OCI-LY3 (cell line): ENCODE measurements around the gene DISP3.

Source experiments
- H2AFZ ChIP-seq: fragments of 200-600, 300-600 bp; shearing (Covaris generic); 2 replicates; pipeline ENCODE4 v1.6.0; 2014; ENCODE audit warnings: antibody characterized with exemption, low read depth, low read length
- H3K27ac ChIP-seq: fragments of 200-600, 300-600 bp; sonication (generic); 2 replicates; pipeline ENCODE4 v1.5.1; 2014; ENCODE audit warnings: mild to moderate bottlenecking, low read length, moderate library complexity, mixed read lengths
- H3K27me3 ChIP-seq: fragments of 200-600, 300-600 bp; sonication (generic); 2 replicates; pipeline ENCODE4 v1.6.1; 2014; ENCODE audit warnings: low read depth, low read length, mixed read lengths
- H3K36me3 ChIP-seq: fragments of 200-600, 300-600 bp; sonication (generic); replicated peaks from 2 replicates; pipeline ENCODE3; 2014; ENCODE audit warnings: low read depth, low read length, mixed read lengths
- H3K4me1 ChIP-seq: fragments of 300-600, 200-600 bp; sonication (generic); 2 replicates; pipeline ENCODE4 v1.6.1; 2014; ENCODE audit warnings: low read length, mixed read lengths
- H3K4me2 ChIP-seq: fragments of 200-600, 300-600 bp; sonication (generic); 2 replicates; pipeline ENCODE4 v1.6.1; 2014; ENCODE audit warnings: low read length, mixed read lengths
- H3K4me3 ChIP-seq: fragments of 300-600, 200-600 bp; sonication (generic); 2 replicates; pipeline ENCODE4 v1.5.1; 2014; ENCODE audit warnings: antibody characterized with exemption, mild to moderate bottlenecking, low read length, moderate library complexity
- H3K79me2 ChIP-seq: fragments of 300-600, 200-600 bp; shearing (Covaris generic); 2 replicates; pipeline ENCODE4 v1.6.1; 2014; ENCODE audit warnings: mild to moderate bottlenecking, low read length, mixed read lengths
- H3K9ac ChIP-seq: fragments of 300-600, 200-600 bp; shearing (Covaris generic); 2 replicates; pipeline ENCODE4 v1.6.0; 2014; ENCODE audit warnings: mild to moderate bottlenecking, low read length, moderate library complexity
- H3K9me3 ChIP-seq: fragments of 200-600, 300-600 bp; shearing (Covaris generic); 2 replicates; pipeline ENCODE4 v1.6.1; 2014; ENCODE audit warnings: low read length, mixed read lengths; ENCODE audit not compliant: insufficient read depth
- H4K20me1 ChIP-seq: fragments of 200-600, 300-600 bp; sonication (generic); 2 replicates; pipeline ENCODE4 v1.6.1; 2016; ENCODE audit warnings: low read length, mixed read lengths; ENCODE audit not compliant: insufficient read depth
- CTCF ChIP-seq: fragments of 200-600, 300-600 bp; sonication (generic); IDR thresholded peaks from 2 replicates; pipeline ENCODE4 v1.5.1; 2014; ENCODE audit warnings: antibody characterized with exemption, low read length, low read depth
- EZH2phosphoT487 ChIP-seq: fragments of 200-600 bp; shearing (Covaris generic); IDR thresholded peaks from 2 replicates; pipeline ENCODE4 v1.6.1; 2018; ENCODE audit warnings: antibody characterized with exemption, mixed run types, low read depth

The DISP3 gene

GRCh38 chr1:11486231-11487009 is 7.5 kb downstream of the DISP3 start:
- Histone ChIP-seq H3K9ac (no peak overlapping the region), H3K36me3 (no peaks in the 10 kb centered on the region), H3K4me3 (no peak overlapping the region), H2AFZ (no peak overlapping the region), H3K9me3 (no peaks in the 10 kb centered on the region), H3K4me1 (no peaks in the 10 kb centered on the region), H3K27me3 (no peaks in the 10 kb centered on the region), H3K4me2 (no peak overlapping the region), H3K27ac (no peak overlapping the region), H4K20me1 (no peaks in the 10 kb centered on the region), H3K79me2 (no peaks in the 10 kb centered on the region)
- TF ChIP-seq CTCF (no peak), EZH2phosphoT487 (no peak)

DNA sequence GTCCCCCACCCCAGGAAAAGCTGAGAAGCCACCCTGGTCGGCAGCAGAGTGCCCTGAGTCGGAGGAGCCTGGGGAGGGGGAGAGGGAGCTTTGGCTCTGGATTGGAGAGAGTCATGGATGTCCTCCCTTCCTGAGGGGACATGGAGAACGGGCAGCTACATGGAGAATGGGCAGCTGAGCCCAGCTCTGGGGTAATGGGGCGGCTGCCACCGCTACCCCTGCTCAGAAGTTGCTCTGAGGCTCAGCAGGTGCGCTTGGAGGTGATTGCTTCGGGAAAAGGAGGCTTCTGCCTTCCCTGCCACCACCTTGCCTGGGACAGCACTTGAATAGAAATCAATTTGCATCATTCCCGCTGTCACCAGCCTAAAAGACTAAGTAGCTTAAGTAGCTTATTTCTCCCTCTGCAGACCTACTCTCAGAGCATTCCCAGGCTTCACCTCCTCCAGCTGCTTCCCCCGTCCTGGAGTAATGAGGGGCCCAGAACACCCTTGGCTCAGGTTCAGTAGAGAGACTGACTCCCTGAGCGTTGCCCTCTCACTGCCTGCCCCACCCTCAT is 8.3 kb downstream of the DISP3 start:
- Histone ChIP-seq H3K9me3 (no peaks in the 10 kb centered on the region), H2AFZ (no peak overlapping the region), H3K4me3 (no peak overlapping the region), H3K27me3 (no peaks in the 10 kb centered on the region), H3K4me2 (no peak overlapping the region), H3K9ac (no peak overlapping the region), H4K20me1 (no peaks in the 10 kb centered on the region), H3K4me1 (no peaks in the 10 kb centered on the region), H3K36me3 (no peaks in the 10 kb centered on the region), H3K79me2 (no peaks in the 10 kb centered on the region), H3K27ac (no peak overlapping the region)
- no peak for TF ChIP-seq CTCF
- TF ChIP-seq EZH2phosphoT487 = no peak

DNA sequence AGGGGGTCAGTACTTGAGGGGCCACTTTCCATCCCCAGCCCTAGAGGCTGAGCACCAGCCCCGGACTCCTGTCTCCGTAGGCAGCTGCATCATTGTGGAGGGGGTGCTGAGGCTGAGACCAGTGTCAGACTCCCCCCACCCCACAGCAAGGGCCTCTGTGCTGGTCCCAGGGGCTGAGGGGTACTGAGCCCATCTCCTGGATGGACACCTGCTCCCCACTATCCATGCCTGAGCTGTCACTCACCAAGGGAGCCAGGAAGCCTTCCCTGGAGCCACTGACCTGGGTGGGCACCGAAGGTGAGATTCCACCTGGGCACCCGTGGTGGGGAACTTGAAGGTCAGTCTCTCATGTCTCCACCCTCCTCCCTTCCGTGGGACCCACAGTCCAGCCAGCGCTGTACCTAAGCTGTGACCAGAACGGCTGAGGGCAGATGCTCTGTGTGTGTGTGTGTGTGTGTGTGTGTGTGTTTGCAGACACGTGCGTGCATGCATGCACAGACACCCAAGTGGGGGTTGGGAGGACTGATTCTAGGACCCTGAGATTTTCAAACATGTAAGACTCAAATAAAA is 9.3 kb downstream of the DISP3 start:
- no peaks in the 10 kb centered on the region for H3K4me1 ChIP-seq
- H3K27me3 ChIP-seq = no peaks in the 10 kb centered on the region
- H4K20me1 ChIP-seq = no peaks in the 10 kb centered on the region
- H3K9ac ChIP-seq = no peak overlapping the region
- no peak overlapping the region for H3K4me2 ChIP-seq
- TF ChIP-seq EZH2phosphoT487 (no peak), CTCF (no peak)
- H3K36me3 ChIP-seq = no peaks in the 10 kb centered on the region
- H3K9me3 ChIP-seq = no peaks in the 10 kb centered on the region
- no peaks in the 10 kb centered on the region for H3K79me2 ChIP-seq
- no peak overlapping the region for H3K4me3 ChIP-seq
- no peak overlapping the region for H3K27ac ChIP-seq
- H2AFZ ChIP-seq = no peak overlapping the region

- no peaks in the 10 kb centered on the region for H3K79me2 ChIP-seq
- no peaks in the 10 kb centered on the region for H3K36me3 ChIP-seq
- H3K4me2 ChIP-seq = no peak overlapping the region
- H3K4me3 ChIP-seq = no peak overlapping the region
- no peaks in the 10 kb centered on the region for H4K20me1 ChIP-seq
- no peaks in the 10 kb centered on the region for H3K4me1 ChIP-seq
- no peak for TF ChIP-seq CTCF
- TF ChIP-seq EZH2phosphoT487 = no peak
- H3K27me3 ChIP-seq = no peaks in the 10 kb centered on the region
- no peak overlapping the region for H3K9ac ChIP-seq
- no peak overlapping the region for H3K27ac ChIP-seq
- H3K9me3 ChIP-seq = no peaks in the 10 kb centered on the region
- no peak overlapping the region for H2AFZ ChIP-seq
These were observed 10.1 kb downstream of the DISP3 start for GRCh38 chr1:11488966-11489625.
